Activated T-helper 1 cell treated with anti-CD3 and anti-CD28 coated beads, Interleukin-12 subunit alpha, Interleukin-12 subunit beta, Interleukin-2, Interleukin-4 antibody, amounts not matched to agents 30 ng/mL and 10 ng/mL and 1 ng/mL, durations not matched to agents 14 hours and 24 hours and 36 hours (primary cell): ENCODE data around the gene DNAH6. TPM values are rescaled to one million over a fixed set of nuclear protein-coding genes. Genes with fewer than 3 reads are reported as not detected.

Source experiments
- DNase-seq: peaks from one replicate; pipeline ENCODE4 v3.0.0; 2021; ENCODE audit warnings: low spot score
- H3K27ac Mint-ChIP-seq: one replicate; pipeline ENCODE4 v1.8.0; 2021; ENCODE audit warnings: mild to moderate bottlenecking, mixed read lengths
- H3K27me3 Mint-ChIP-seq: one replicate; pipeline ENCODE4 v1.8.0; 2022; ENCODE audit warnings: mild to moderate bottlenecking, moderate library complexity, mixed read lengths; ENCODE audit not compliant: insufficient read depth
- H3K36me3 Mint-ChIP-seq: one replicate; pipeline ENCODE4 v1.8.0; 2021; ENCODE audit warnings: low read depth, mixed read lengths
- H3K4me1 Mint-ChIP-seq: one replicate; pipeline ENCODE4 v1.8.0; 2021; ENCODE audit warnings: low read depth, mixed read lengths
- H3K4me3 Mint-ChIP-seq: one replicate; pipeline ENCODE4 v1.8.0; 2021; ENCODE audit warnings: mild to moderate bottlenecking, moderate library complexity, mixed read lengths
- H3K9me3 Mint-ChIP-seq: one replicate; pipeline ENCODE4 v1.8.0; 2021; ENCODE audit warnings: mixed read lengths
- intact Hi-C: fragments of 100-400 bp; cut with micrococcal nuclease; formaldehyde crosslinking; loops from one replicate; pipeline ENCODE4 v1.15.1; 2024
- total RNA-seq: library from RNA; stranded (reverse); gene quantifications from 2 replicates; pipeline ENCODE4 v1.2.3, GENCODE V29; 2022

The DNAH6 gene
- total RNA-seq, 1 donor from 2014 or later: 0.16 TPM

GRCh38 chr2:84716564-84716963, 200.3 kb downstream of the DNAH6 start:
- no peak overlapping the region for H3K4me3 Mint-ChIP-seq
- H3K36me3 Mint-ChIP-seq: no peaks in the 10 kb centered on the region
- intact Hi-C loops: no loop called here
- H3K27me3 Mint-ChIP-seq: peaks cover 5% of the 10 kb centered on the region
- H3K4me1 Mint-ChIP-seq: peaks cover 21% of the 10 kb centered on the region
- DNase-seq: no peak
- H3K9me3 Mint-ChIP-seq: peaks cover 4% of the 10 kb centered on the region
- H3K27ac Mint-ChIP-seq: no peak overlapping the region

- no peaks in the 10 kb centered on the region for H3K36me3 Mint-ChIP-seq
- peaks cover 5% of the 10 kb centered on the region for H3K27me3 Mint-ChIP-seq
Observed at GRCh38 chr2:84717302-84717701, 201.0 kb downstream of the DNAH6 start.

GRCh38 chr2:84719434-84719833, 203.1 kb downstream of the DNAH6 start:
- Mint-ChIP-seq H3K27me3 (peaks cover 3% of the 10 kb centered on the region), H3K9me3 (peaks cover 4% of the 10 kb centered on the region), H3K36me3 (no peaks in the 10 kb centered on the region), H3K4me1 (peaks cover 31% of the 10 kb centered on the region), H3K4me3 (peak overlapping the region; percentile 62), H3K27ac (peak overlapping the region; percentile 36)
- intact Hi-C loops: no loop called here
- no peak for DNase-seq

More at GRCh38 chr2:84717302-84717701, 201.0 kb downstream of the DNAH6 start:
- H3K9me3 Mint-ChIP-seq: peaks cover 4% of the 10 kb centered on the region
- H3K4me3 Mint-ChIP-seq: no peak overlapping the region
- intact Hi-C loops: no loop called here
- H3K4me1 Mint-ChIP-seq: peaks cover 21% of the 10 kb centered on the region
- H3K27ac Mint-ChIP-seq: no peak overlapping the region
- DNase-seq: no peak

- peaks cover 23% of the 10 kb centered on the region for H3K4me1 Mint-ChIP-seq
- peaks cover 7% of the 10 kb centered on the region for H3K9me3 Mint-ChIP-seq
- no peak overlapping the region for H3K4me3 Mint-ChIP-seq
- no peaks in the 10 kb centered on the region for H3K36me3 Mint-ChIP-seq
- intact Hi-C loops: no loop called here
- H3K27ac Mint-ChIP-seq: no peak overlapping the region
- no peak for DNase-seq
- no peaks in the 10 kb centered on the region for H3K27me3 Mint-ChIP-seq
Observed at GRCh38 chr2:84723831-84724230, 207.5 kb downstream of the DNAH6 start.

GRCh38 chr2:84725717-84726116, 209.4 kb downstream of the DNAH6 start:
- Mint-ChIP-seq H3K4me3 (no peak overlapping the region), H3K27ac (no peak overlapping the region), H3K36me3 (no peaks in the 10 kb centered on the region), H3K4me1 (peaks cover 11% of the 10 kb centered on the region), H3K27me3 (no peaks in the 10 kb centered on the region), H3K9me3 (peaks cover 6% of the 10 kb centered on the region)
- intact Hi-C loops: no loop called here
- DNase-seq: no peak

- Mint-ChIP-seq H3K36me3 (no peaks in the 10 kb centered on the region), H3K9me3 (peaks cover 5% of the 10 kb centered on the region), H3K4me1 (peaks cover 11% of the 10 kb centered on the region), H3K4me3 (no peak overlapping the region), H3K27me3 (no peaks in the 10 kb centered on the region), H3K27ac (no peak overlapping the region)
- intact Hi-C loops: no loop called here
- DNase-seq: no peak
Observed at GRCh38 chr2:84727315-84727714, 211.0 kb downstream of the DNAH6 start.

- intact Hi-C loops: no loop called here
- H3K27ac Mint-ChIP-seq: no peak overlapping the region
- peaks cover 2% of the 10 kb centered on the region for H3K4me1 Mint-ChIP-seq
- no peak overlapping the region for H3K4me3 Mint-ChIP-seq
- H3K27me3 Mint-ChIP-seq: no peaks in the 10 kb centered on the region
- peaks cover 5% of the 10 kb centered on the region for H3K9me3 Mint-ChIP-seq
- no peaks in the 10 kb centered on the region for H3K36me3 Mint-ChIP-seq
- no peak for DNase-seq
Observed at GRCh38 chr2:84729224-84729623, 212.9 kb downstream of the DNAH6 start.

- Mint-ChIP-seq H3K9me3 (peaks cover 5% of the 10 kb centered on the region), H3K4me1 (no peaks in the 10 kb centered on the region), H3K27me3 (no peaks in the 10 kb centered on the region), H3K36me3 (no peaks in the 10 kb centered on the region), H3K27ac (no peak overlapping the region), H3K4me3 (no peak overlapping the region)
- no peak for DNase-seq
- intact Hi-C loops: no loop called here
Observed at GRCh38 chr2:84731185-84731584, 214.9 kb downstream of the DNAH6 start.

- Mint-ChIP-seq H3K27me3 (no peaks in the 10 kb centered on the region), H3K27ac (no peak overlapping the region), H3K9me3 (peaks cover 11% of the 10 kb centered on the region), H3K4me3 (no peak overlapping the region), H3K36me3 (peaks cover 3% of the 10 kb centered on the region), H3K4me1 (no peaks in the 10 kb centered on the region)
- no peak for DNase-seq
- intact Hi-C loops: no loop called here
Observed at GRCh38 chr2:84732897-84733778, 216.8 kb downstream of the DNAH6 start.

GRCh38 chr2:84735389-84735788, 219.1 kb downstream of the DNAH6 start:
- H3K4me1 Mint-ChIP-seq: no peaks in the 10 kb centered on the region

GRCh38 chr2:84741182-84741822, 225.0 kb downstream of the DNAH6 start:
- DNase-seq: peak; percentile 21
- Mint-ChIP-seq H3K36me3 (peaks cover 8% of the 10 kb centered on the region), H3K9me3 (peaks cover 17% of the 10 kb centered on the region), H3K27ac (no peak overlapping the region), H3K4me3 (no peak overlapping the region), H3K4me1 (peaks cover 11% of the 10 kb centered on the region), H3K27me3 (peaks cover 1% of the 10 kb centered on the region)
- intact Hi-C loops: loop anchor here (2.0 kb wide), 3 partner anchors 123 to 185 kb away; no protein-coding TSS in a partner anchor

More at GRCh38 chr2:84735389-84735788, 219.1 kb downstream of the DNAH6 start:
- intact Hi-C loops: no loop called here
- H3K9me3 Mint-ChIP-seq: peaks cover 13% of the 10 kb centered on the region
- H3K27me3 Mint-ChIP-seq: no peaks in the 10 kb centered on the region
- no peak overlapping the region for H3K27ac Mint-ChIP-seq
- H3K36me3 Mint-ChIP-seq: peaks cover 8% of the 10 kb centered on the region
- H3K4me3 Mint-ChIP-seq: no peak overlapping the region
- DNase-seq: no peak

GRCh38 chr2:84748341-84748740, 232.0 kb downstream of the DNAH6 start:
- Mint-ChIP-seq H3K27ac (no peak overlapping the region), H3K9me3 (peaks cover 12% of the 10 kb centered on the region), H3K27me3 (peaks cover 1% of the 10 kb centered on the region), H3K36me3 (no peaks in the 10 kb centered on the region), H3K4me1 (no peaks in the 10 kb centered on the region), H3K4me3 (no peak overlapping the region)
- DNase-seq: no peak
- intact Hi-C loops: no loop called here

- Mint-ChIP-seq H3K36me3 (no peaks in the 10 kb centered on the region), H3K27me3 (peaks cover 1% of the 10 kb centered on the region), H3K9me3 (peaks cover 14% of the 10 kb centered on the region), H3K27ac (no peak overlapping the region), H3K4me3 (no peak overlapping the region), H3K4me1 (no peaks in the 10 kb centered on the region)
- no peak for DNase-seq
- intact Hi-C loops: no loop called here
Observed at GRCh38 chr2:84749442-84749841, 233.1 kb downstream of the DNAH6 start.
